Measurements from ENCODE around the gene SHISA5. TPM values are rescaled to one million over a fixed set of nuclear protein-coding genes. Genes with fewer than 3 reads are reported as not detected.

Gene SHISA5
- total RNA-seq, 1 donor from 2014 or later, result 95.7 TPM

GRCh38 chr3:48423883-48424695 lies 79.9 kb downstream of the SHISA5 start:
- H3K4me1 Mint-ChIP-seq, result no peaks in the 10 kb centered on the region
- ATAC-seq (ENCODE audit: low read depth) (no peak), DNase-seq (no peak)
- no peak for TF ChIP-seq CTCF (IDR thresholded peaks at IDR 0.05)
- peaks cover 9% of the 10 kb centered on the region for H3K27me3 Mint-ChIP-seq
- ChIA-PET POLR2A (interaction anchor here (0.6 kb wide), 1 partner anchor 59 kb away, joined by 4 read pairs; no protein-coding TSS in a partner anchor), CTCF (interaction anchor here (0.8 to 1.9 kb wide), 2 partner anchors 12 to 23 kb away, joined by 6 to 8 read pairs; no protein-coding TSS in a partner anchor)
- intact Hi-C loops (cut with micrococcal nuclease), result no loop called here
- H3K9me3 Mint-ChIP-seq, result no peaks in the 10 kb centered on the region
- H3K36me3 Mint-ChIP-seq (ENCODE audit: low read depth), result no peaks in the 10 kb centered on the region
- H3K27ac Mint-ChIP-seq, result no peak overlapping the region
- no peak overlapping the region for H3K4me3 Mint-ChIP-seq

DNA sequence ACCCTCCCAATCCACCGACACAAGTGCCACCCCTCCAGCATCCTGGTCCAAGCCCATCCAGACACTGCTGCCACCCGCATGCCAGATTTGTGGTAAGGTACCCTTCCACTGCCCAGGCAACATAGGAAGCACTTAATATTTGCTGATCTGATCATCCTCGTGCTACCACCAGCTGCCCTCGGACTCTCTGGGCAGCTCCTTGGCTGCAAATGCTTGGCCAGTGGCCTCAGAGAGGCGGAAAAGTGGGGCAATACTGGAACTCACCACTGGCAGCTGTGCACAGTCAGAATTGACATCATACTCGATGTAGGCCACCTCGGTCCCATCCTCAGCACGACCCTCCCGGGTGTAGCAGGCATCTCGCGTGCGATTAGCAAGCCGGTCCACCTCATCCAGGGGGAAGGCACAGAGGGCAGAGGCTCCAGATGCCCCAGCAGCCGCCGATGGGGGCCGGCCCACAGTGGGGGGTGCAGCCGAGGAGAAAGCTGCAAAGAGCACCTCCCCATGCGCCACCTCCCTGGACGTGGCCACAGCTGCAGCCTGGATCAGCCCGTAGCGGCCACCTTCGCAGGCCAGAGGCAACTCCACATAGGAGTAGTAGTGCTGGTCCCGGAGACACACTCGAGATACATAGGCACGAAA lies 80.6 kb downstream of the SHISA5 start:
- Mint-ChIP-seq H3K4me3 (no peak overlapping the region), H3K36me3 (ENCODE audit: low read depth) (no peaks in the 10 kb centered on the region), H3K4me1 (no peaks in the 10 kb centered on the region), H3K27me3 (peaks cover 8% of the 10 kb centered on the region), H3K27ac (no peak overlapping the region), H3K9me3 (no peaks in the 10 kb centered on the region)
- ChIA-PET POLR2A (no interaction called here), CTCF (interaction anchor here (1.4 to 1.9 kb wide), 2 partner anchors 13 to 22 kb away, joined by 5 to 8 read pairs; no protein-coding TSS in a partner anchor)
- DNase-seq (no peak), ATAC-seq (ENCODE audit: low read depth) (no peak)
- no peak for TF ChIP-seq CTCF (IDR thresholded peaks at IDR 0.05)
- intact Hi-C loops (cut with micrococcal nuclease), result no loop called here

- TF ChIP-seq CTCF (IDR thresholded peaks at IDR 0.05), result no peak
- no peaks in the 10 kb centered on the region for H3K4me1 Mint-ChIP-seq
- POLR2A ChIA-PET, result interaction anchor here (0.6 kb wide), 1 partner anchor 325 kb away, joined by 7 read pairs; no protein-coding TSS in a partner anchor
- DNase-seq, result no peak
- CTCF ChIA-PET, result interaction anchor here (1.4 to 1.9 kb wide), 2 partner anchors 13 to 22 kb away, joined by 5 to 8 read pairs; no protein-coding TSS in a partner anchor
- H3K36me3 Mint-ChIP-seq (ENCODE audit: low read depth), result no peaks in the 10 kb centered on the region
- no peak overlapping the region for H3K4me3 Mint-ChIP-seq
- H3K27ac Mint-ChIP-seq, result no peak overlapping the region
- ATAC-seq (ENCODE audit: low read depth), result no peak
- H3K9me3 Mint-ChIP-seq, result no peaks in the 10 kb centered on the region
- intact Hi-C loops (cut with micrococcal nuclease), result no loop called here
- H3K27me3 Mint-ChIP-seq, result peaks cover 3% of the 10 kb centered on the region
Observed at GRCh38 chr3:48422681-48423080, 81.3 kb downstream of the SHISA5 start.

DNA sequence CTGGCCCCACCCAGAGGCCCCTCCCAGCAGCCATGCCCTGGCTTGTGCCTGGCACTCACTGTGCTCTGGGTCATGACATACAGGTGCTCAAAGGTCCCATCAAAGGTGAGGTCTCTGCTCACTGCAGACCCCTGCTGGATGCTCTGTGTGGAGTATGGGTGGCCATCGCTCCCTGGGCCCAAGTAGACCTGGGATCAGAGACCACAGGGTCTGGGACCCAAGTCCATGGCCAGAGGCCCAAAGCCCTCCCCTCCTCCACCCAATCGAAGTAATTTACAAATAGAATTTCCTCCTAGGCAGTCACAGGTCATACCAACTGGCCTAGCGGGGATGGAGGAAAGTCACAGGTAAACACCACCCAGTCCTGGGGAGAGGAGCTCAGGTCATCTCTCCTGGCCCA lies 81.7 kb downstream of the SHISA5 start:
- Mint-ChIP-seq H3K4me3 (no peak overlapping the region), H3K36me3 (ENCODE audit: low read depth) (no peaks in the 10 kb centered on the region), H3K27me3 (no peaks in the 10 kb centered on the region), H3K4me1 (no peaks in the 10 kb centered on the region), H3K9me3 (no peaks in the 10 kb centered on the region), H3K27ac (no peak overlapping the region)
- no peak for TF ChIP-seq CTCF (IDR thresholded peaks at IDR 0.05)
- POLR2A ChIA-PET, result interaction anchor here (0.6 kb wide), 1 partner anchor 325 kb away, joined by 7 read pairs; no protein-coding TSS in a partner anchor
- ATAC-seq (ENCODE audit: low read depth), result no peak
- intact Hi-C loops (cut with micrococcal nuclease), result no loop called here
- no peak for DNase-seq
- CTCF ChIA-PET, result interaction anchor here (1.4 to 1.9 kb wide), 2 partner anchors 14 to 21 kb away, joined by 5 to 8 read pairs; no protein-coding TSS in a partner anchor

- no peaks in the 10 kb centered on the region for H3K27me3 Mint-ChIP-seq
- no peak for TF ChIP-seq CTCF (IDR thresholded peaks at IDR 0.05)
- no peak overlapping the region for H3K4me3 Mint-ChIP-seq
- no peak for DNase-seq
- H3K36me3 Mint-ChIP-seq (ENCODE audit: low read depth), result no peaks in the 10 kb centered on the region
- ChIA-PET POLR2A (no interaction called here), CTCF (interaction anchor here (1.0 kb wide), 1 partner anchor 16 kb away, joined by 3 read pairs; no protein-coding TSS in a partner anchor)
- H3K9me3 Mint-ChIP-seq, result no peaks in the 10 kb centered on the region
- no peak for ATAC-seq (ENCODE audit: low read depth)
- no peak overlapping the region for H3K27ac Mint-ChIP-seq
- intact Hi-C loops (cut with micrococcal nuclease), result no loop called here
- no peaks in the 10 kb centered on the region for H3K4me1 Mint-ChIP-seq
Observed at GRCh38 chr3:48420561-48420960, 83.4 kb downstream of the SHISA5 start.

Measured in activated B cell treated with CpG ODN at 0.5 μM for 24 hours (primary cell).